ENCODE measurements around the gene FHDC1.

Gene FHDC1

DNA sequence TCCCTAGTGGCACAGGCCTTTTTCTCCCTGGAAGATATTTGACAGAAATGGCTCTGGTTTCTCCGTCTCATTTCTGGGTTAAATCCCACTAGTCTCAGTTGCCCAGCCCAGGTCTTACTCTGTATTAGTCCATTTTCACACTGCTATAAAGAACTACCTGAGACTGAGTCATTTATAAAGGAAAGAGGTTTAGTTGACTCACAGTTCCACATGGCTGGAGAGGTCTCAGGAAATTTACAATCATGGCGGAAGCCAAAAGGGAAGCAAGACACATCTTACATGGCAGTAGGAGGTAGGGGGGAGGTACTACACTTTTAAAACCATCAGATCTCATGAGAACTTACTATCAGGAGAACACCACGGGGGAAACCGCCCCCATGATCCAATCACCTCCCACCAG lies 81.9 kb downstream of the FHDC1 start:
- Histone ChIP-seq H3K4me1 (ENCODE audit: control insufficient read depth in 5 of 5, insufficient read depth in 5 of 5, low read length in 5 of 5) (no peaks in the 10 kb centered on the region), H3K36me3 (ENCODE audit: control insufficient read depth in 5 of 5, insufficient read depth in 5 of 5, low read length in 5 of 5) (no peaks in the 10 kb centered on the region), H3K27ac (ENCODE audit: low read depth, low read length) (no peak overlapping the region), H3K9ac (ENCODE audit: low read length in 5 of 5) (no peak overlapping the region), H3K9me3 (ENCODE audit: control insufficient read depth in 5 of 5, low read length in 5 of 5) (no peaks in the 10 kb centered on the region), H3K27me3 (ENCODE audit: control insufficient read depth in 5 of 5, insufficient read depth in 4 of 5, low read length in 5 of 5) (no peaks in the 10 kb centered on the region), H3K4me3 (ENCODE audit: low read depth in 1 of 5, low read length in 5 of 5) (no peak overlapping the region)

DNA sequence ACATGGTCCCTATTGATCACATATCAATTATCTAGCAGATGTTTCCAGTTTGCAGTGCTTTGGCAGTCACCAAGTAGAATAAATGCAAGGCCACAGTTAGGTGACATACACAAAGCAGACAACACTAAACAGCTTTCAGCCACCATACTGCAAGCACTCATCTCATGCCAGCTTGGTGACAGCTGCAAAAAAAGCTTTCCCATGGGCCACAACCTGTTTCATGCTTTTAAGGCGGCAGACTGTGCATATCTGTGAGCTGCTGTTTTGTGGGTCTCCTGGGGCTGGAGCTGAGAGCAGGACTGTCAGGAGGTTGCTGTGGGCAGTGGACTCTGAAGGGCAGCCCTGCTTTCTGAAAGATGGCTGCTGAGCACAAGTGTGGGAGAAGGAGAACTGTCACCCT lies 82.6 kb downstream of the FHDC1 start:
- Histone ChIP-seq H3K27me3 (ENCODE audit: control insufficient read depth in 5 of 5, insufficient read depth in 4 of 5, low read length in 5 of 5) (no peaks in the 10 kb centered on the region), H3K9me3 (ENCODE audit: control insufficient read depth in 5 of 5, low read length in 5 of 5) (no peaks in the 10 kb centered on the region), H3K36me3 (ENCODE audit: control insufficient read depth in 5 of 5, insufficient read depth in 5 of 5, low read length in 5 of 5) (no peaks in the 10 kb centered on the region), H3K4me3 (ENCODE audit: low read depth in 1 of 5, low read length in 5 of 5) (no peak overlapping the region), H3K9ac (ENCODE audit: low read length in 5 of 5) (no peak overlapping the region), H3K27ac (ENCODE audit: low read depth, low read length) (no peak overlapping the region), H3K4me1 (ENCODE audit: control insufficient read depth in 5 of 5, insufficient read depth in 5 of 5, low read length in 5 of 5) (no peaks in the 10 kb centered on the region)

DNA sequence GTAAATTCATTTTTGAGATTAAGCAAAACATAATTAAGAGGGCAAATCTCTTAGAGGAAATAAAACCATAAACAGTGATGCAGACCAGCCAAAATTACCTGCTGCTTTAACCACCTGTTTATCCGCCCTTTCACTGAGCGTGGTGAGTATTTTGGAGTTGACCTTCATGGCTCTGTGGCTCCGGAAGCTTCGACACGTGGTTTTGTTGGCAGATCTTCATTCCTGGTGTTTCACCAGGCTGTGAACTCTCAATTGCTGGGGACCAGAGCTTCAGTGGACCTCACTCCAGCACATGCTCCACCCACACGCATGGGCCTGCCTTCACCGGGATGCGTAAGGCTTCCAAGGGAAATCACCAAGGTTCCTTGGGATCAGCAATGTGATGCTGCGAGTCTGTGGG lies 83.8 kb downstream of the FHDC1 start:
- Histone ChIP-seq H3K4me1 (ENCODE audit: control insufficient read depth in 5 of 5, insufficient read depth in 5 of 5, low read length in 5 of 5) (no peaks in the 10 kb centered on the region), H3K27ac (ENCODE audit: low read depth, low read length) (no peak overlapping the region)

DNA sequence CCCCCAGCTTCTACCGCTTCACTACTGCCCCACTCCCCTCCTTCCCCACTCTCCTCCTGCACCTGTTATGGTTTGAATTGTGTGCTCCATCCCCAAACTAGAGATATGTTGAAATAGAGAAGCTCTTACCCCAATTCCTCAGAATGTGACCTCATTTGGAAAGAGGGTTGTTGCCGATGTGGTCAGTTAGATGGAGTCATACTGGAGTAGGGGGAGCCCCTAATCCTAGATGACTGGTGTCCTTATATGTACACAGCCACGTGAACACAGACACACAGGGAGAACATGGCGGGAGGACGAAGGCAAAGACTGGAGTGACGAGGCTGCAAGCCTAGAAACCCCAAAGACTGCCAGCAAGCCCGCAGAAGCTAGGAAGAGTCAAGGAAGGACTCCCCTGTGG lies 84.3 kb downstream of the FHDC1 start:
- H3K4me3 ChIP-seq (ENCODE audit: low read depth in 1 of 5, low read length in 5 of 5), result no peak overlapping the region
- no peaks in the 10 kb centered on the region for H3K9me3 ChIP-seq (ENCODE audit: control insufficient read depth in 5 of 5, low read length in 5 of 5)
- H3K9ac ChIP-seq (ENCODE audit: low read length in 5 of 5), result no peak overlapping the region
- H3K27me3 ChIP-seq (ENCODE audit: control insufficient read depth in 5 of 5, insufficient read depth in 4 of 5, low read length in 5 of 5), result no peaks in the 10 kb centered on the region
- H3K4me1 ChIP-seq (ENCODE audit: control insufficient read depth in 5 of 5, insufficient read depth in 5 of 5, low read length in 5 of 5), result no peaks in the 10 kb centered on the region
- H3K27ac ChIP-seq (ENCODE audit: low read depth, low read length), result no peak overlapping the region
- H3K36me3 ChIP-seq (ENCODE audit: control insufficient read depth in 5 of 5, insufficient read depth in 5 of 5, low read length in 5 of 5), result no peaks in the 10 kb centered on the region

More for the DNA sequence above, 83.8 kb downstream of the FHDC1 start:
- Histone ChIP-seq H3K27me3 (ENCODE audit: control insufficient read depth in 5 of 5, insufficient read depth in 4 of 5, low read length in 5 of 5) (no peaks in the 10 kb centered on the region), H3K9me3 (ENCODE audit: control insufficient read depth in 5 of 5, low read length in 5 of 5) (no peaks in the 10 kb centered on the region), H3K36me3 (ENCODE audit: control insufficient read depth in 5 of 5, insufficient read depth in 5 of 5, low read length in 5 of 5) (no peaks in the 10 kb centered on the region), H3K9ac (ENCODE audit: low read length in 5 of 5) (no peak overlapping the region), H3K4me3 (ENCODE audit: low read depth in 1 of 5, low read length in 5 of 5) (no peak overlapping the region)

DNA sequence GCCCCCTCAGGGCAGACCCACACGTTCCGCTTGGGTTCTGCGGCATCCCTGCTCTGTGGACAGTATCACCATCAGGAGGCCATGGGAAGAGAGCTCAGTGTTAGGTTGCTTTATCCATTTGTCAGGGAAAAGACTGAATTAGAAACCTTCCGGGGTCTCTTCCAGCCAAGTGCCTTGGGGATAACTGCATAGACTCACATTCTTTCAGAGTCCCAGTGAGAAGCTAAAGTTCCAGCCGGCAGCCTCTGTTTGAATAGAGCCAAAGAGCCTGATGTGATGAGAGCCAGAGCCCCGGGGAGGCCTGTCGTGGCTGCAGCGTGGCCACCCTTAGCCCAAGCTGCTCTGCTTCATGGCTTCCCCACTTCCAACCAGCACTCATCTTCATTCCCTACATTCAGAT lies 85.2 kb downstream of the FHDC1 start:
- H3K4me3 ChIP-seq (ENCODE audit: low read depth in 1 of 5, low read length in 5 of 5), result no peak overlapping the region
- H3K36me3 ChIP-seq (ENCODE audit: control insufficient read depth in 5 of 5, insufficient read depth in 5 of 5, low read length in 5 of 5), result no peaks in the 10 kb centered on the region
- no peaks in the 10 kb centered on the region for H3K27me3 ChIP-seq (ENCODE audit: control insufficient read depth in 5 of 5, insufficient read depth in 4 of 5, low read length in 5 of 5)
- H3K4me1 ChIP-seq (ENCODE audit: control insufficient read depth in 5 of 5, insufficient read depth in 5 of 5, low read length in 5 of 5), result no peaks in the 10 kb centered on the region
- no peak overlapping the region for H3K9ac ChIP-seq (ENCODE audit: low read length in 5 of 5)
- no peaks in the 10 kb centered on the region for H3K9me3 ChIP-seq (ENCODE audit: control insufficient read depth in 5 of 5, low read length in 5 of 5)
- H3K27ac ChIP-seq (ENCODE audit: low read depth, low read length), result no peak overlapping the region

DNA sequence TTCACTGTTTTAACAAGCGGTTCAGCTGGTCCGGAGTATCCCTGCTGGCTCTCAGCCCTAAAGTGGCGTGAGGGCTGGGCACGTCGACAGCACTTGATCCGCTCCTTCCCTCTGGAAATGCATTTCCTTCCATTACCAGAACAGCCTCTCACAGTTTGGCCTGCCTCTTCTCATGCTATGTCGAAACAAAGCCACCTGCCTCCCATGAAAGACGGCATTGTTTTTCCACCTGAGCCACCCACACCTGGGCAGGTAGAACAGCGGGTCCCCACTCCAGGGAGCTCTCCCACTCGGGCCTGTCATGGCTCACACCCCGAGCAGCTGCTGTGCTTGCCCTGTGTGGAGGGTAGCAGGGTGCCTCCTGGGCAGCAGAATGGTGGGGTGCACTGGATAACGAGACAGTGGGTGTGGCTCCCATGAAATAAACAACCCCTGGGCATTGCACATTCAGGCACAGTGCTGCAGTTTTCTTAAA lies 86.2 kb downstream of the FHDC1 start:
- Histone ChIP-seq H3K4me1 (ENCODE audit: control insufficient read depth in 5 of 5, insufficient read depth in 5 of 5, low read length in 5 of 5) (no peaks in the 10 kb centered on the region), H3K36me3 (ENCODE audit: control insufficient read depth in 5 of 5, insufficient read depth in 5 of 5, low read length in 5 of 5) (no peaks in the 10 kb centered on the region), H3K9ac (ENCODE audit: low read length in 5 of 5) (no peak overlapping the region), H3K27ac (ENCODE audit: low read depth, low read length) (no peak overlapping the region), H3K4me3 (ENCODE audit: low read depth in 1 of 5, low read length in 5 of 5) (no peak overlapping the region), H3K9me3 (ENCODE audit: control insufficient read depth in 5 of 5, low read length in 5 of 5) (peaks cover 0 to under 1% (median 0%) of the 10 kb centered on the region in 5 donors), H3K27me3 (ENCODE audit: control insufficient read depth in 5 of 5, insufficient read depth in 4 of 5, low read length in 5 of 5) (no peaks in the 10 kb centered on the region)

DNA sequence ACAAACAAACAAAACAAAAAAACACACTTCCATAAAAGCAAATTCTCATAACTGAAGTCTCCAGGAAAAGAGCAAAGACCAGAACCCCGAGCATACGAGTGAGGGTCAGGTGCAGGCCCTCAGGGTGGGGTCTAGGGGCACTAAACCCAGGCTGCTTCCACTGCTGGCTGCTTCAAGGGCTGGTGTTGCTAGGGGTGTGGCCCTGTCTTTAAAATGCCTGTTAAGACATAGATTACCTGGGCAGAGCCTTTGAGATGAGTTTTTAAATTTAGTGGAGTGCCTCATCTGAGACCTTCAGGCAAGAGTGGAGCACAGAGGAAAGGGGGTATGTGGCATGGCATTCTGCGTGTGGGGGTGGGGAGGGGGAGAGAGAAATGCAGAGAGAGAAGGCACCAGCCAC lies 87.0 kb downstream of the FHDC1 start:
- H3K4me3 ChIP-seq (ENCODE audit: low read depth in 1 of 5, low read length in 5 of 5), result no peak overlapping the region
- H3K27ac ChIP-seq (ENCODE audit: low read depth, low read length), result no peak overlapping the region
- no peaks in the 10 kb centered on the region for H3K36me3 ChIP-seq (ENCODE audit: control insufficient read depth in 5 of 5, insufficient read depth in 5 of 5, low read length in 5 of 5)

DNA sequence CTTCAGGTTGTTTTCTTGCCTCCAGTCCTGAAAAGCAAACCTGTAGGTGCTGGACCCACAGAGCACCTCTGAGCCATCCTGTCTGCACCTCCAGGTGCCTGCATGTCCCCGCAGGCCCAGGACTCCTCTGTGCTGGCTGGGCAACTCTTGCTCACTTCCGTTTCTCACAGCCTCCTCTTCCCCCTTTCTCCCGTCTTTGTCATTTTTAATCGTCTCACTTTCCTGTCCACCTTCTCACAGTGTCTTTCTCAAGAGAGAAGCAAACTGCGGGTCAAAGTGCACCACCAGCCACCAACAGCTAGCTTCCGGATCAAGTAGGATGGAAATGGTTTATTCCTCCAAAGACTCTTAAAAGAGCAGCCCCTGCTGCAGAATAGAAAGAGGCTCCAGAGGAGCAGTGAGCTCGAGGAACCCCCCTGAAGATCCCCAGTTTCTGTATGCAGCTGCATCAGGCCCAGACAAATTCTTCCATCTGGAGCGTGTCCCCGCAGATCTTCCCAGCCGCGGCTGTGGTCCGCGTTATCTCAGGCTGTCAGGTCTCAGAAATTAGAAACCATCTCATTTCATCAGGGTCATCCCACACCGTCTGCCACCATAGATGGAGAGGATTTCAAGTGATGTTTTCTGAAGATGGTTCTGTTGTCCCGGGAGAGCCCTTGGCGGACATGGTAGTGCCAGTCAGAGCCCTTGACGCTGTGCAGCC lies 87.7 kb downstream of the FHDC1 start:
- Histone ChIP-seq H3K4me3 (ENCODE audit: low read depth in 1 of 5, low read length in 5 of 5) (no peak overlapping the region), H3K27me3 (ENCODE audit: control insufficient read depth in 5 of 5, insufficient read depth in 4 of 5, low read length in 5 of 5) (no peaks in the 10 kb centered on the region), H3K9ac (ENCODE audit: low read length in 5 of 5) (no peak overlapping the region), H3K36me3 (ENCODE audit: control insufficient read depth in 5 of 5, insufficient read depth in 5 of 5, low read length in 5 of 5) (no peaks in the 10 kb centered on the region), H3K9me3 (ENCODE audit: control insufficient read depth in 5 of 5, low read length in 5 of 5) (peaks cover 1 to 12% (median 8%) of the 10 kb centered on the region in 5 donors), H3K4me1 (ENCODE audit: control insufficient read depth in 5 of 5, insufficient read depth in 5 of 5, low read length in 5 of 5) (no peaks in the 10 kb centered on the region), H3K27ac (ENCODE audit: low read depth, low read length) (no peak overlapping the region)

More for the DNA sequence above, 87.0 kb downstream of the FHDC1 start:
- no peak overlapping the region for H3K9ac ChIP-seq (ENCODE audit: low read length in 5 of 5)
- peaks cover 0 to 7% (median 3%) of the 10 kb centered on the region in 5 donors for H3K9me3 ChIP-seq (ENCODE audit: control insufficient read depth in 5 of 5, low read length in 5 of 5)
- H3K4me1 ChIP-seq (ENCODE audit: control insufficient read depth in 5 of 5, insufficient read depth in 5 of 5, low read length in 5 of 5), result no peaks in the 10 kb centered on the region
- no peaks in the 10 kb centered on the region for H3K27me3 ChIP-seq (ENCODE audit: control insufficient read depth in 5 of 5, insufficient read depth in 4 of 5, low read length in 5 of 5)

DNA sequence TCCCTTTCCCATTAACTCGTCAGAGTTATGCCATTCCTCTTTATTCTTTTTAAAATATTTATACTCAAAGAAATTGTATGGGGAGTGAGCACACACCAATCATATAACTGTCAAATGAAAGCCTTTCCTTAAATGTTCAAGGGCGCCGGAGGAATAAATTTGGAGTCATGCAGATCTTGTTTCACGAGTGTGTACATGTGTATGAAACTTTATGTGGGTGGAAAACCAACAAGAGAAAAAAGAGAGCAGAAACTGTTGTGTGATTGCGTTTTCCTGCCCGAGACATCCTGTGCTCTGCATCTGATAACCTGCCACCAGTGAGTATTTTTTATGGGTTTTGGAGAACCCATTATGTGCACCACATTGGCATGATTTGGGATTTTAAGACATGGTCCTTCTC lies 88.3 kb downstream of the FHDC1 start:
- no peaks in the 10 kb centered on the region for H3K27me3 ChIP-seq (ENCODE audit: control insufficient read depth in 5 of 5, insufficient read depth in 4 of 5, low read length in 5 of 5)
- H3K27ac ChIP-seq (ENCODE audit: low read depth, low read length), result no peak overlapping the region
- H3K4me3 ChIP-seq (ENCODE audit: low read depth in 1 of 5, low read length in 5 of 5), result no peak overlapping the region
- H3K36me3 ChIP-seq (ENCODE audit: control insufficient read depth in 5 of 5, insufficient read depth in 5 of 5, low read length in 5 of 5), result no peaks in the 10 kb centered on the region
- H3K9me3 ChIP-seq (ENCODE audit: control insufficient read depth in 5 of 5, low read length in 5 of 5), result peaks cover 3 to 18% (median 14%) of the 10 kb centered on the region in 5 donors
- H3K4me1 ChIP-seq (ENCODE audit: control insufficient read depth in 5 of 5, insufficient read depth in 5 of 5, low read length in 5 of 5), result no peaks in the 10 kb centered on the region
- no peak overlapping the region for H3K9ac ChIP-seq (ENCODE audit: low read length in 5 of 5)

DNA sequence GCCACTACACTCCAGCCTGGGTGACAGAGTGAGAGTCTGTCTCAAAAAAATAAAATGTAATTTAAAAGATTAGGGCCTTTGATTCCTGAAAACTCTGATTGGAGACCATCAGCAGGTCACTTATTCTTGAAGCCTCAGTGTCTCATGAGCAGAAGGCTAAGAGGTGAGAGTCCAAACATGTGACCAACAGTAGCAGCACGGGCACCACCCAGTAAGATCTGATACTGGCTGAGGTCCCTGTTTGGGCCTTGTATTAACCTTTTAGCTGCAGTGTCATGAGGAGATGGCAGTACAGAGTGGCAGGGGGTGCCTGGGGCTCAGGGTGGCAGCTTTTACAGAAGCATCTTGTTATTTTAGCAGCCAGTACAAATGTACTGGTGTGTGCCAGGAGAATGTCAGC lies 89.3 kb downstream of the FHDC1 start:
- H3K4me3 ChIP-seq (ENCODE audit: low read depth in 1 of 5, low read length in 5 of 5), result no peak overlapping the region
- no peaks in the 10 kb centered on the region for H3K4me1 ChIP-seq (ENCODE audit: control insufficient read depth in 5 of 5, insufficient read depth in 5 of 5, low read length in 5 of 5)
- no peak overlapping the region for H3K9ac ChIP-seq (ENCODE audit: low read length in 5 of 5)
- no peaks in the 10 kb centered on the region for H3K36me3 ChIP-seq (ENCODE audit: control insufficient read depth in 5 of 5, insufficient read depth in 5 of 5, low read length in 5 of 5)
- H3K27me3 ChIP-seq (ENCODE audit: control insufficient read depth in 5 of 5, insufficient read depth in 4 of 5, low read length in 5 of 5), result no peaks in the 10 kb centered on the region
- no peak overlapping the region for H3K27ac ChIP-seq (ENCODE audit: low read depth, low read length)
- peaks cover 3 to 23% (median 15%) of the 10 kb centered on the region in 5 donors for H3K9me3 ChIP-seq (ENCODE audit: control insufficient read depth in 5 of 5, low read length in 5 of 5)
